ENCODE data around the gene RSPH3.
"Not testable (repeated sequence)": the region's sequence is repeated elsewhere in the genome, so short reads cannot be mapped to it uniquely, and the experiment has no call there.

The RSPH3 gene, protein sequence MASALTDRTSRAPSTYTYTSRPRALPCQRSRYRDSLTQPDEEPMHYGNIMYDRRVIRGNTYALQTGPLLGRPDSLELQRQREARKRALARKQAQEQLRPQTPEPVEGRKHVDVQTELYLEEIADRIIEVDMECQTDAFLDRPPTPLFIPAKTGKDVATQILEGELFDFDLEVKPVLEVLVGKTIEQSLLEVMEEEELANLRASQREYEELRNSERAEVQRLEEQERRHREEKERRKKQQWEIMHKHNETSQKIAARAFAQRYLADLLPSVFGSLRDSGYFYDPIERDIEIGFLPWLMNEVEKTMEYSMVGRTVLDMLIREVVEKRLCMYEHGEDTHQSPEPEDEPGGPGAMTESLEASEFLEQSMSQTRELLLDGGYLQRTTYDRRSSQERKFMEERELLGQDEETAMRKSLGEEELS

DNA sequence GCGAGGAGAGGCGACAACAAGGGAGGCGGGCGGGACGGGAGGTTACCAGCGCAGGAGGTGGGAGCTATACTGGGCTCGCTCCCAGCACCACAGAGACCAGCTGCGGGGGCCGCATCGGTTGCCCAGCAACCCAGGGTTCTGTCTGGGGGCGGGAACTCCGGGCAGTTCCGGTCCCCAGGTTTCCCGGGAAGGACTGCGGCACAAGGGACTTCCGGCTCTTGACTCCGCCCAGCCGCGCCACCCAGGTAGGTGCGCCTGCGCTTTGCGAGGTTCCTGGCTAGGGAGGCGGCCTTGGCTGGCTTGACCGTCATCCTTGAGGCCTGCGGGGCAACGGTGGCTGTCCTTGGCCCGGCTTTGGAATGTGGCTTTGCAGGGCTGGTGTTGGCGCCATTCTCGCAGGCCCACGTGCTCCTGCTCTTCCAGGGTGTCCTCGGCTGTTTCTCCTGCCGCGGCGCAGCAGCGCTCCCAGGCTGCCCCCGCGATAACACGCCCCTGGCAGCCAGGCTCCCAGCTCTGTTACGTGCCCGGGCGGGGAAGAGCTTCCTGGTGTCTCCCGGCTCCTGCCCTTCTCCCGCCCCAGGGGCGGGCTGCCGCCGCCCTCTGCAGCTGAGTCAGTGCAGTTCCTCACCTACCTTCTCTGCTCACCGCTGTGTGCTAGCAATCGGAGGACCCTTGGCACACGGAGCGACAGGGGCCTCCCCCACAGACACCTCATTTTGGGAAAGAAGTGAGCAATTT lies at the start of gene RSPH3:
Gene RSPH3 (minus strand): TSS at position 537 of the 738 bp plus-strand sequence. CDS start 652 bp downstream, outside the sequence.
- peak; percentile 93 for DNase-seq

DNA sequence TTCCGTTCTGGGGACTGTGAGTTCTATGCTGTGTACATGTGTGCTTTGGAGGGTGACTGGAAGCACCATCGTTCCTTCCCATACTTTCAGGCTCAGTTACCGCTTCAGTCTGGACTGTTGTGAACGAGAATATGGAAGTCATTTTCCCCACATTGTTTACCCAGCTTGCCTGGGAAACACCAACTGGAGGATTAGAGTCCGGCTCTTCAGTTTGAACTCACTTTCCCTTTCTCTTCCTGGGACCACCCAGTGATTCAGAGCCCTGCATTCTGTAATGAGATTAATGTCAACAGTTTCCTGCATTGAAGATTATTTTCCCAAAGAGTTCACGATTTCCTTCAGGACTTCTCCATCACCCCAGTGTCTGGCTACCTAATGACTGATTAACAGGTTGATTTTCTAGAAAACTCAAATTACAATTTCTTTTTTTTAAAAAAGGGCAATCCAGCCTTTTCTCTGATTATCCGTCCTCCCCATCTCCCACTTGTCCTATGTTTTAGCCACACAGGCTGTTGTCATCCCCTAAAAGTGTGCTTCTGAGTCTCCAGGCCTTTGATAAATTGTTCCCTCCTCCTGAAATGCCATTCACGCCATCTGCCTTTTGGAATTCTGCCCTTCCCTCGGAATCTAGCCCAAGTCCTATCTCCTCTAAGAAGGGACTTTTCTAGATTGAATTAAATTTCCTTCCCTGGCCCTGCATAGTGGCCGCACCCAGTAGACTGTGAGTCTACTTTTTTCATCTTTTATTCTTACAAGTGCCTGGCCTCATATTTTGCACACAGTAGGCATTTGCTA lies 48.1 kb upstream of the RSPH3 start:
- DNase-seq, result no peak

DNA sequence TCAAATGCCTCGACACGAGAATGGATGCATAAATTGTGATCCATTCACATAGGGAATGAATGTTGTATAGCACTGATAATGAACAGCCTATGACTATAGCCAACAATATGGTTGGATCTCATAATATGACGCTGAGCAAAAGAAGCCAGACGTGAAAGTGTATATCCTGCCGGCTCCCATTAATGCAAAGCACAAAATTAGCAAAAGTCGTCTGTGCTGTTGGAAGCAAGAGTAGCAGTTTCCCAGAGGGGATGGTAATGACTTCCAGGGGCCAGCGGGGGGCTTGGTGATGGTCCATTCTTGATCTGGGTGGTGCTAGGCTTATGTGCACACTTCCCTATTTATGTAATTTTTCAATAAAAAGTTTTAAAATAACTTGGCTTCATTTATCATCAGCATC lies 45.8 kb upstream of the RSPH3 start:
- DNase-seq, result no peak

DNA sequence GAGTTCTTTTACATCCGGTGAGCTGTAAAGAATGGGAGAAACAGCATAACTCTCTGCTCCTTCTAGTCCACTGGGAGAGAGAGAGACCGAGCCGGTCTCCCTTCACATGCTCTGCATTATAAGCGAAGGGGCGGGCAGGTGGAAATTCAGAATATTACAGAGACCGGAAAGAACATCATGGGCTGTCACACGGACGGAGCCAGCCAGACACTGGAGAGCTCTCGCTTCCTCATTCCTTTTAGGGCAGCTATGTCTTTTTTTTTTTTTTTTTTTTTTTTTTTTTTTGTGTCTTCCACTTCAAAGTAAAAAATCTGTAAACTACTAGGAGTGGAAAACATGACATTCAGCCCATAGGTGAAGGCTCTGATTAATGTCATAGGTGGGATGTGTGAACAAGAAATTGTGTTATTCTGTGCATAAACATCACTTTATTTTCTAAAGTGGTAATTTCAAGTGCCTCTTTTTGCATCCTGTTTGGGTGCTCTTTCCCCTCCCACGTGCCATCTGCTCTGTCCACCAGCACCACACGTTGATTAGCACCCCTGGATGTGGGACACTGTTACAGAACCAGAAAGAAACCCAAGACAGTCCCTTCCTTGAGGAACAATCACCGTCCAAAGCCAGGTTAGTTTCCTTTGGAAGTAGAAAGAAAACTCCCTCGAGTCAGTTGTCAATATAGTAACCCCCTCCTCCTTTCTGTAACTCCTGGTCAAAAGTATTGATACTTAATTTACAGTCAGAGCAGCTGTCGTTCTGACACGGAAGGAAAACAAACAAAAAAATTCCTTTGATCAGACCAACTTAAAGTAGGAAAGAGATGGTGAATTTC lies 45.1 kb upstream of the RSPH3 start, which contains the start of gene TAGAP:
Gene TAGAP (minus strand): TSS at position 93 of the 829 bp plus-strand sequence. CDS start 845 bp downstream, outside the sequence.
- no peak for DNase-seq

DNA sequence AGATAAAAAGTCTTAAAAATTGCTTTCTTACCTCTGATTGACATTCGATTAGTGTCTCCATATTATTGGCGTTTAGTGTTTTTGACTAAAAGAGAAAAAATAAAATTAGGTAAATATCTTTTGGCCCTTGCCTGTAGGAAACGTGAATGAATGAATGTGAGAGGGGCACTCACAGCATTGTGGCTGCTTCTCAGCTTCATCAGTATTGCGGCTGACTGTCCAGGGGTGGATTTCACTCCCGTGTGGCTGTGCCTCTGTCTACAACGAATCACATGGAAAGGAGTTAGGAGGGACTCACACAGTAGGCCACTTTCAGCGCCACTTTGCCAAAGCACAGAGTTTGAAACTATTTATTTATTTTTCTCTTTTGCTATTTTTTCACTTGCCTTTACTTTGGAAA lies 43.9 kb upstream of the RSPH3 start:
- DNase-seq, result no peak

DNA sequence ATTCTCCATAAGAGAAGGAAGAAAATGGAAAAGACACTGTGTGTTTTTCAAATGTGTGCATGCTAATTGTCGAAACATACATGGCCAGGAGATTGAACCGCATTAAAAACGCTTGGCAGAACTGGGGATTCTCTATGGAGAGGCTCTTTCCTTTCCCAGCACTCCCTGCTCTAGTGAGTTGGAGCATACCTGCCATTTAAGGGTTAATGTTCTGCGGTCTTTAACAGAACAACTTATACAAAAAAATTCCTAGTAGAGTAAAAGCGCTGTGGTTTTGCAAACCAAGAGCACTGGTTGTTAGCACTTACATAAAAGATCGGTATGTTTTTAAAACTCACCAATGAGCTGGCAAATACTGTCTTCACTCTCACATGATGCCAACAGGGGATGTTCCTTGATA lies 43.2 kb upstream of the RSPH3 start:
- no peak for DNase-seq

DNA sequence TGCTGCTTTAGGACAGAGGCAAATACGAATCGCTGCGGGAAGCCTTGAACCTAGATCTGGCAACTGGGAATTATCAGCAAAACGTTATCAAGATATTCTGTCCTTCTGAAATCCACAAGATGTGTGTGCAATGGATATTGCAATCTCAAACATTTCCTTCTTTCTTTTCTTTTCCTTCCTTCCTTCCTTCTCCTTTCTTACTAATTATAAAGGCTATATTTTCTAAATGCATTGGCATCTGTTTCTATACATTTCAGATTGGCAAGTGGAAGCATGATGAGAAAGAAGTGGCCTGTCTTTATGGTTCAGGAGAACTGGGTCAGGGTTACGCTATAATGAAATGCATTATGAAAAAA lies 42.8 kb upstream of the RSPH3 start:
- no peak for DNase-seq

DNA sequence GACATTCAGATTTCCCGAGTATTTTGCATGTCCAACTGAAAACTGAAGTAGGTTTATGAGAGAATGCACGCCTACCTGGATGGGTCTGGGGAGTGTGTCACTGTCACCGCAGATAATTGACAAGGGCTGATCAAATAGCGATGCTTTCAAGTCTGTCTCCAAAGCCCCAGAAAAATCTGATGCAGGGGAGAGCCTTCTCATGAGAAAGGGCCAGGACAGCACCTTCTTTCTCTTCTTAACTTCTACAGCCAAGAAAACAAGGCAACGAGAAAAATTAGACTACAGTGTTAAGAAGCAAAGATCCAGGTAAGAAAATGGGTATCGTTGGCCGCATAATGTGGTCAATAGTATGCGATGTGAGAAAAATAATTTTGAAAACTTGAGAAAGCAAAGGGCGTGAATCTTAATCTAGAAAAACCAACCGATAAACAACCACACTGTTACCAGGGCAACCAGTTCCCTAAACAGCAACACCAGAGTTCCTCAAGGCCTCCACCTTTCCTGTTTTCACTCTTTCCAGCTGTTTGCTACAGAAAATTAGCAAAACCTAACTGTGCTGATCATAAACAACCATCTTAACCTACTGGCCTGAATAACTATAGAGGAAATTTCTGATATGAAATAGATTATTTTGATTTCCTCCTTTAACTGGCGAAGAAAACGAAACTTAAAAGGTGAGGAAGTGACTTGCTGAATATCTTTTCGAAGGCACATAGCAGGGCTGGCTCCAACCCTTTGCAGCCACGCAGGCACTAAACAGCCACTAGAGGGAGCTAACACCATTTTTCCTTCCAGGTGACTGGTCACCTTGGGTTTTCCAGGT lies 42.2 kb upstream of the RSPH3 start:
- no peak for DNase-seq

DNA sequence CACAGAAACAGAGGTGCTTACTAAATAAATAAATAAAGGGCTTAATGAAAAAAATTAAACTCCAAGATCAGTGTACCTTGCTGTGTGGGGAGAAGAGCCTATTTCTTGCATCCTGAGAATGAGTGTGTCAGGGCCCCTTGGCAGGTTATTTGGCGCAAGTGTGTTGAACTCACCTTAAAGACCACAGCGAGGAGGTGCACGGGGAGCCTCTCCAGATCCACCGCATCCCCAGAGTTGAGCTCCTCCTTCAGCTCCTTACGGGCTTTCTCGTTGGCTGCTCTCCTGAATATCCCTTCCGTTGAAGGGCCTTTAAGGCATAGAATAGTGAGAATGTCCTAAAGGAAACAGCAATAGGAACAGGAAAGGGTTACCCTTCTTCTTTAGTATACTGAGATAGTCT lies 41.2 kb upstream of the RSPH3 start:
- DNase-seq, result no peak

DNA sequence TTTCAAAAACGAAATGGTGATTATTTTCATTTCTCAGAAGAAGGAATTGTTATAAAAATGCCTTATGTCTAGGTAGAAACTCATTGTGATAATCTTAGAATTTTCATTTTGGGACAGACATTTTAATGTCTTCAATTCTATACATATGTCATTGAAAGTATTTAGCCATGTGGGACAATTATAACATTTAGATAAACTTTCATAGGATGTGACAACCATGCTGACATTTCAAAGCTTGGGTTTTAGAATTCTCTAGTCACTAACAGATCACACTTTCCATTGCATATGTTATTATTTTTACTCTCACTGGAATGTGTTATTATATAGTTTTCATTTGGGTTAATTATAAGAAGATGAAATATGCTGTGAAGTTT lies 39.9 kb upstream of the RSPH3 start:
- DNase-seq, result no peak

DNA sequence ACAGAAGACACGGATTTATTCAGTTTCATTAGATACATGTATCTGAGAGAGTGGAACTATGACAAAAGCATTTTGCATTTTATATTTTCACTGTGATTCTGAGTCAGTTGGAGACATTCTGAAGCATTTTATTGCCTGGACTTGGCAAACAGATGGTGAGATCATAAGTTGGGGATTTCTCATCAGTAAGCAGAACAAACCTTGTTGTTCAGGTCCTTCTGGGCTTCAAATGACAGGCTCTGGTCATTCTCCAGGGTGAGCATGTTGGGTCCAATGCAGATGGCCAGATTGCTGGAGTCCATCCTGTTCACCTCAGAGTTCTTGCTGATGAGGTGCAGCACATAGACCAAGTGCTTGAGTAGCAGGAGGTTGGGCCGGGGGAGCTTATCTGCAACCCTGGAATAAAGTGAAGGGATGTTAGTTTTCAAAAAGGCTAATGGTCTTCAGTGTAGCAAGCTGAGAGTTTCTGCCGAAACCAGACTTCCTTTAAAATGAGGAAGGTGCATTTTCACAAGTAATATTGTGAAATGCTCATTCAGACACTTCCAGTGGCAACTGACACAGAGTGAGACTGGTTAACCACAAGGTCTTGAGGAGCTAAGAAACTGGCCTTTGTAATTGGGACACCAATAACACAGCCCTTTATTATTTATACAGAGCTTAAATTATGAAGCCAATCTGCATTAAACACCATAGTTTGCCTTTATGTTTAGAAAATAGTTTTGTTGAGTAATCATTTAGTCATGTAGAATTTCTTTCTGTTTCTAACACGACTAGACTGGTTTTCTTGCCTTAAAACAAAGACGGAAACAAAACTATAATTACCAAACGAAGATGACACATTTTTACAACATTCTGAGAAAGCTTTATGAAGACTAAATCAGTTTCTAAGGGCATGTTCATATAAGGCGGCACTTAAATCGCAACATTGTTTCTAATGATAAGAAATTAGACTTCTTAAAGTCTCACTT lies 39.2 kb upstream of the RSPH3 start:
- DNase-seq, result no peak

DNA sequence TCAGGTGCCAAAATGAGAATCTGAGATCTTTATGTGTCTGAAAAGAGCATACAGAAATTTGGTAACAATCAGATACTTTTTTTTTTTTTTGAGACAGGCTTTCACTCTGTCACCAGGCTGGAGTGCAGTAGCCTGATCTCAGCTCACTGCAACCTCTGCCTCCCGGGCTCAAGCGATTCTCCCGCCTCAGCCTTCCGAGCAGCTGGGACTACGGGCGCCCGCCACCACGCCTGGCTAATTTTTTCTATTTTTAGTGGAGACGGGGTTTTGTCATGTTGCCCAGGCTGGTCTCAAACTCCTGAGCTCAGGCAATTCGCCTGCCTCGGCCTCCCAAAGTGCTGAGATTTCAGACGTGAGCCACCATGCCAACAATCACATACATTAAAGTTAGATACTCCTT lies 38.3 kb upstream of the RSPH3 start:
- not testable (repeated sequence) for DNase-seq

DNA sequence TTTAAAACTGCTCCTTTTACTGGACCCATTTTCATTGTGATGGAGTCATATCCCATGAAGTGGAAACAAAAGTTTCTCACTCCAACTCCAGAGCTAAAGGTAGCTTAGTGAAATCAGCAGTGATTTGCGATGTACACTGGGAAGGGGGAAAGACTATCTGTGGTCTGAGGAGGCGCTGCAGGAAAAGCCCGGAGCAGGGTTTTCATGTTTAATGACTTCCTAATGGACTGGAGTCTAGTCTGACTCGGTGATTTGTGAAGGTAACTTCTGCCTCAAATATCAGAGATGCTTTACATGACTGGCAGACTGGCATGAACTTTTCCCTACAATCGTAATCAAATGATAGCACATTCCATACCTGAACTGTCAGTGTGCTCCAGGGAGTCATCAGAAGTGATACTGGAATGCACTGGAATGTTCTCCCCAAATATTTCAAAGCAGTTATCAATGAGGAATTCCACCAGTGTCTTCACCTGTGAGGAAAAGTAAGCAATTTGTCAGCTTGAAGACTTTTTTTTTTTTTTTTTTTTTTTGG lies 37.8 kb upstream of the RSPH3 start:
- no peak for DNase-seq

DNA sequence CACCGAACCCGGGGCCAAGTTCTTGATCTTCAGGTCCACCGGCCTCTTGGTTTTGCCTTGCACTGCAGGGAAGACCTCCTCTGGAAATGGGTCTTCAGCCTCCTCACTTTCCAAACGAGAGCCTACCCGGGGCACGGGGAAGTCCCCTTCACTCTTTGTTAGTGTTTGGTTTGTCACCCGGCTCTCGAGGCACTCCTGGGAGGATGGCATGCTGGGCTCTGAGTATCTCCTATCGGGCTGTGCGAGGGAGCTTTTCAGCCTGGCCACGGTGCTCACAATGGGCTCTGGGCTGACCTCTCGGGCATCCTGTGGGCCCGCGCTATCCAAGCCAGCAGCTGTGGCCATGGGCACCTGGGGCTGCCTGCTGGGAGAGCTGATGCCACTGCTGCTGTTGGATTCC lies 36.7 kb upstream of the RSPH3 start:
- DNase-seq, result no peak

DNA sequence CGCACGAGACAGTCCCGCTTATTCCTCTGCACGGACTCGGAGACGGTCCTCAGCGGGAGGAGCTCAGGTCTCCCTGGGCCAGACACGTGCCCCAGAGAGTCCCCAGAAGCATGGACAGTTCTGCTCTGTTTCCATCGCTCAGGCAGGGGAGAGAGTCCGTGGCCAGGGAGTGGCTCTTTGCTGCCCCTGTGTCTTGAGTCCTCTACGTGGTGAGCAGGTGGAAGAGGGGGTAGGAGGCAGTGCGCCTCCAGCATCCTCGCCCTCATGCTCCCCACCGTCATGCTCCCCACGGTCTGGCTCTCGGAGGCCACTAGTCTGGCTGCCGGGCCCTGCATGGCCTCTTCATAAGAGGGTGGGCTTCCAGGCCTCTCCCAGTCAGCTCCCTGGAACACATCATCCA lies 35.9 kb upstream of the RSPH3 start:
- DNase-seq, result no peak

DNA sequence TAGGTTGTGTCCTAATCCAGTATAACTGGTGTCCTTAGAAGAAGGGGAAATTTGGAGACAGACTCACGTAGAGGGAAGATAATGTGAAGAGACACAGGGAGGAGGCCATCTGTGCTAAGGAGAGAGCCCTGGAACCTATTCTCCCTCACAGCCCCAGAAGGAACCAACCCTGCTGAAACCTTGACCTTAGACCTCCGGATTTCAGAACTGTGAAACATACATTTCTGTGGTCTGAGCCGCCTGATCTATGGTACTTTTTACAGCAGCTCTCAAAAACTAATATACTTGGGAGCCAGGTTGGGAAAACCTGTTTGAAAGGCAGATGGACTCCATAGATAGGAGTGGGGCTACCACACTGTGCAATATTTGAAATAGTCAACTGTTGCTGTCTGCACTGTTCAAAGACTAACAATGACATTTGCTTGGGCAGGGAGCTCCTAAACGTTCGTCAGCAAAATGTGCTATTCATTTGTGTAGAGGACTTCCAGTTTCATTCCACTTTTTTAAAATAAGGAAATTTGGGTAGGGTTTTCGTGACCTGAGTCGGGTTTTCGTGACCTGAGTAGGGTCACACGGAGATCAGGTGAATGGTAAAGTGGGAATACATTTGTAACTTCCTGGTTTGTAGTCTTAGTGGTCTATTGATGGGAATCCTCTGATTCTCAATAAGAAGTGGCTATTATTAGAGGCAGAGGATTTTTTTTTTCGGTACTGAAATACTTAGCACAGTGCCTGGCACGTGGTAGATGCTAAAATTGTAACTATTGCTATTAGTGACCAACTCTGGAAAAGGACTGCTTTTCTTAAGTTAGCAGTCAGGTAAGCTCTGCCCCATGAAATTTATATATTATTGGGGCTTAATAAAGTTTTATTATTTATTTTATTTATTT lies 33.4 kb upstream of the RSPH3 start:
- no peak for DNase-seq

DNA sequence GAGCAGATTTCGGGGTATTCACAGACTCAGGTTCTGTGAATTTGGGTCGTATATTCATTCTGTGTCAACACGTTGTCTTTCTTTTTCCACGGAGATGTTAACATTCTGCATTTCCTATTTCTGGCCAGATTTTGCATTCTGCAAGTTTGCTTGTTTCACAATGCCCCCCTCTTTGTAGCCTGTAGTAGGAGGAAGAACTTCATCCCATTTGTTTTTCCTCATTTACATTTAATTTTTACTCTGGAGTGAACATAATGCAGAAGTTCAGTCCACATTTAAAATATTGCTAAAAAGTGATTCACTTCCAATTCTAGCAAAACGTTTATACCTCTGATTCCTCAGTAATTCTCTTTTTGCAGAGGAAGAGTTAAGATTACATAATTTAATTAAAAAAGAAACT lies 31.8 kb upstream of the RSPH3 start:
- DNase-seq, result no peak

DNA sequence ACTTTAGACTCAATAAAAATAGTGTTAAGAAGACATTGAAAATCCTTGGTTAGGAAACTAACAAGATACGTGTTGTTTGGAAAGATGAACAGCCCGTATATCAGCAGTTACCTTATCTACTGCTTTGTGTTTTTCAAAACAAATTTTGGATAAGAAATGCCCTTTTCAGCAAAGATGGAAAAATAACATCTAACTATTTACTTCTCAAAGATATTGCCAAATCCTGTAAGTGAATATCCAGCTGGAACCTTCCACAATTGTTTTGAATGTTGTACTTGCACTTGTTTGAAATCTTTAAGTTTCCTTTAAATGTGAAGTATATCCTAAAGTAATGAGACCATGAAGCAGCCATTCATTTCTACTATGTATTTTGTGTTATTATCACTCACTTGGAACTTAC lies 30.2 kb upstream of the RSPH3 start:
- DNase-seq, result no peak

DNA sequence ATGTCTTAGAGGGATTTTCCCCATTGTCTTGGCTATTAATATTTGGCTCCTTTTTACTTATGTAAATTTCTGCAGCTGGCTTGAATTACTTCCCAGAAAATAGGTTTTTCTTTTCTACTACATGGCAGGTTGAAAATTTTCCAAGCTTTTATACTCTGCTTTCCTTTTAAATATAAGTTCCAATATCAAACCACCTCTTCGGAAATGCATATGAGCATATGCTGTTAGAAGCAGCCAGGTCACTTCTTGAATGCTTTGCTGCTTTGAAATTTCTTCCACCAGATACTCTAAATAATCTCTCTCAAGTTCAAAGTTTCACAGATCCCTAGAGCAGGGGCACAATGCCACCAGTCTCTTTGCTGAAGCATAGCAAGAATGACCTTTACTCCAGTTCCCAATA lies 25.2 kb upstream of the RSPH3 start:
- not testable (repeated sequence) for DNase-seq
